GM12878 (cell line): Measurements from ENCODE around the gene GAK. TPM values are rescaled to one million over a fixed set of nuclear protein-coding genes. Genes with fewer than 3 reads are reported as not detected.

Source experiments
- ATAC-seq: fragments of 200-7000 bp; cut with Tn5 transposase; 3 replicates; pipeline ENCODE4 v1.9.1; 2020; ENCODE audit warnings: mild to moderate bottlenecking, moderate library complexity
- BruUV-seq: library from RNA; stranded (reverse); fragments of 400-500 nt; replicated peaks from 2 replicates; lab custom pipeline; 2021; lab: Mats Ljungman, UMichigan
- CTCF ChIA-PET: fragments of 300-600 bp; sonication (Branson Sonifier 250); formaldehyde crosslinking; extraction: SDS; loops from one replicate; lab custom pipeline; 2021; ENCODE audit warnings: inconsistent platforms; lab: Yijun Ruan, JAX
- POLR2A ChIA-PET: fragments of 350-600 bp; formaldehyde crosslinking; extraction: SDS; loops from one replicate; lab custom pipeline; 2021; ENCODE audit warnings: inconsistent platforms; lab: Charles Lee
- RAD21 ChIA-PET: fragments of 300-600 bp; sonication (Branson Sonifier 250); formaldehyde crosslinking; loops from one replicate; lab custom pipeline; 2023; ENCODE audit warnings: antibody characterized with exemption; ENCODE audit not compliant: unreplicated experiment; lab: Charles Lee
- SMC1A ChIA-PET: fragments of 300-600 bp; sonication (Branson Sonifier 250); formaldehyde crosslinking; loops from one replicate; lab custom pipeline; 2023; ENCODE audit not compliant: unreplicated experiment, uncharacterized antibody; lab: Charles Lee
- DNase-seq: peaks from one replicate; pipeline ENCODE4 v3.0.0-alpha.2; 2011; ENCODE audit warnings: low read depth, low spot score
- FAIRE-seq: peaks from 3 replicates; lab custom pipeline; 2011; peaks lifted over from hg19 to GRCh38; lab: Jason Lieb, UNC
- H2AFZ ChIP-seq: 2 replicates; pipeline ENCODE4 v1.6.0; 2011; ENCODE audit warnings: low read depth, low read length, control low read depth; ENCODE audit not compliant: control insufficient read depth
- H3K27ac ChIP-seq: 2 replicates; pipeline ENCODE4 v1.5.1; 2011; ENCODE audit warnings: control low read depth; ENCODE audit not compliant: control insufficient read depth, insufficient read depth
- H3K27me3 ChIP-seq, 2 experiments: replicated peaks in 1 of 2; 2 replicates each; pipeline versions ENCODE4 v1.6.0 to v1.6.1; 2011; ENCODE audit warnings: low read length in 1 of 2; ENCODE audit not compliant: control insufficient read depth in 2 of 2, insufficient read depth in 2 of 2
- H3K36me3 ChIP-seq, 2 experiments: 2 replicates each; pipeline ENCODE4 v1.5.1; 2011; ENCODE audit warnings: low read length in 1 of 2; ENCODE audit not compliant: control insufficient read depth in 2 of 2, insufficient read depth in 2 of 2
- H3K4me1 ChIP-seq: 2 replicates; pipeline ENCODE4 v1.6.1; 2011; ENCODE audit warnings: mild to moderate bottlenecking, low read length, moderate library complexity, mixed read lengths; ENCODE audit not compliant: control insufficient read depth, insufficient read depth
- H3K4me2 ChIP-seq: 2 replicates; pipeline ENCODE4 v1.6.0; 2011; ENCODE audit warnings: control low read depth; ENCODE audit not compliant: control insufficient read depth, insufficient read depth
- H3K4me3 ChIP-seq: fragments of 200-600 bp; sonication (generic); 2 replicates; pipeline ENCODE4 v1.5.1; 2016
- H3K79me2 ChIP-seq: 2 replicates; pipeline ENCODE4 v1.6.0; 2011; ENCODE audit warnings: low read length; ENCODE audit not compliant: control insufficient read depth, insufficient read depth
- H3K9ac ChIP-seq: 2 replicates; pipeline ENCODE4 v1.8.0; 2011; ENCODE audit warnings: low read length, control low read depth, mixed read lengths; ENCODE audit not compliant: control insufficient read depth, insufficient read depth
- H3K9me3 ChIP-seq: replicated peaks from 3 replicates; pipeline ENCODE4 v1.5.1; 2011; ENCODE audit warnings: mild to moderate bottlenecking, low read length; ENCODE audit not compliant: control insufficient read depth, insufficient read depth
- H4K20me1 ChIP-seq: 2 replicates; pipeline ENCODE4 v1.6.0; 2011; ENCODE audit not compliant: control insufficient read depth, insufficient read depth
- BHLHE40 ChIP-seq, 2 experiments: fragments of 450-650 bp in 1 of 2; IDR thresholded peaks; 2 replicates each; pipeline ENCODE4 v1.6.1; 2011 to 2017; ENCODE audit warnings: low read depth in 2 of 2, borderline replicate concordance in 1 of 2, improper control_type of control experiment in 1 of 2, low read length in 1 of 2, mild to moderate bottlenecking in 1 of 2
- EED ChIP-seq: sonication (generic); IDR thresholded peaks from 2 replicates; pipeline ENCODE4 v1.6.1; 2016; ENCODE audit warnings: antibody characterized with exemption, low read depth
- IKZF1 ChIP-seq: fragments of 450-650 bp; conservative IDR thresholded peaks from 2 replicates; pipeline ENCODE4 v1.6.1; 2017; ENCODE audit warnings: antibody characterized with exemption, mild to moderate bottlenecking
- KDM1A ChIP-seq: fragments of 200-600 bp; sonication (generic); IDR thresholded peaks from 2 replicates; pipeline ENCODE4 v1.6.1; 2016; ENCODE audit warnings: borderline replicate concordance
- MXI1 ChIP-seq: fragments of 150-350 bp; IDR thresholded peaks from 2 replicates; pipeline ENCODE4 v1.6.1; 2011; ENCODE audit warnings: low read depth, mild to moderate bottlenecking, inconsistent platforms, low read length, improper control_type of control experiment
- POLR2A ChIP-seq: IDR thresholded peaks from 2 replicates; pipeline ENCODE4 v1.6.1; 2011; ENCODE audit warnings: low read depth, mild to moderate bottlenecking, low read length
- RUNX3 ChIP-seq: IDR thresholded peaks from 2 replicates; pipeline ENCODE4 v1.6.1; 2012; ENCODE audit warnings: low read length, inconsistent platforms
- SMARCA5 ChIP-seq: fragments of 450-650 bp; IDR thresholded peaks from 2 replicates; pipeline ENCODE4 v1.6.1; 2017; ENCODE audit warnings: mild to moderate bottlenecking
- SPI1 ChIP-seq: IDR thresholded peaks from 2 replicates; pipeline ENCODE4 v1.6.1; 2011; ENCODE audit warnings: low read depth, mild to moderate bottlenecking, low read length, moderate library complexity, borderline replicate concordance; ENCODE audit not compliant: insufficient read depth
- STAT1 ChIP-seq: fragments of 450-650 bp; conservative IDR thresholded peaks from 2 replicates; pipeline ENCODE4 v1.6.1; 2014; ENCODE audit warnings: antibody characterized with exemption, mild to moderate bottlenecking
- TCF7 ChIP-seq: IDR thresholded peaks from 2 replicates; pipeline ENCODE4 v1.6.1; 2014; ENCODE audit warnings: antibody characterized with exemption, borderline replicate concordance
- YY1 ChIP-seq: IDR thresholded peaks from 2 replicates; pipeline ENCODE4 v1.6.1; 2011; ENCODE audit warnings: low read depth, mild to moderate bottlenecking, low read length
- ZNF24 ChIP-seq: fragments of 450-650 bp; IDR thresholded peaks from 2 replicates; pipeline ENCODE4 v1.6.1; 2017; ENCODE audit warnings: antibody characterized with exemption, mild to moderate bottlenecking
- WGBS: methylation state at CpG from one replicate; pipeline ENCODE4 v1.1.6; 2016; ENCODE audit warnings: low lambda C conversion rate; ENCODE audit not compliant: insufficient replicate concordance, insufficient coverage; ENCODE audit errors: missing lambda C conversion rate; 5-methylcytosine and 5-hydroxymethylcytosine counted together
- in situ Hi-C: fragments of 300-500 bp; cut with MboI; formaldehyde crosslinking; loops from 9 replicates; pipeline ENCODE4 v1.14.3; 2018; ENCODE audit warnings: mixed read lengths
- intact Hi-C: fragments of 100-400 bp; cut with micrococcal nuclease; formaldehyde crosslinking; loops from one replicate; pipeline ENCODE4 v1.14.2; 2022; ENCODE audit not compliant: unreplicated experiment
- polyA plus RNA-seq, 11 experiments: library from polyadenylated mRNA; depleted of rRNA in 4 of 11; unstranded in 6 of 11; stranded (reverse) in 5 of 11; fragments of >200 nt; fragmentation: Nextera tagmentation in 4 of 11; fragmentation: Illumina TruSeq in 1 of 11; extraction: Ambion mirVana in 4 of 11; extraction: Trizol in 1 of 11; gene quantifications; 1 replicate in 1 of 11; 2 replicates in 10 of 11; pipeline versions ENCODE4 v1.2.1 to v1.2.3, GENCODE V29; 2011 to 2016; ENCODE audit warnings: inconsistent platforms in 2 of 11, missing spikeins in 2 of 11, low read depth in 1 of 11
- total RNA-seq, 4 experiments: library from RNA; depleted of rRNA in 3 of 4; stranded (reverse); fragments of >200 nt in 3 of 4; fragmentation: Illumina TruSeq in 1 of 4; extraction: Trizol in 1 of 4; gene quantifications; 2 replicates each; pipeline versions ENCODE4 v1.2.1 to v1.2.3, GENCODE V29; 2013 to 2021
- TF ChIP-seq, protein P1 (sequence below): fragments of 450-650 bp; IDR thresholded peaks from 2 replicates; pipeline ENCODE4 v1.6.1; 2017; ENCODE audit warnings: borderline replicate concordance
- TF ChIP-seq, protein P2 (sequence below): IDR thresholded peaks from 2 replicates; pipeline ENCODE4 v1.6.1; 2011; ENCODE audit warnings: borderline replicate concordance, low read depth, mild to moderate bottlenecking, moderate library complexity, low read length; ENCODE audit not compliant: insufficient read depth, poor library complexity, severe bottlenecking

GAK gene
- total and polyA plus RNA-seq, 10 of the 15 experiments (the other 5 are each of a cell fraction or from before 2014, with no cell fraction given): 0.82 to 127 (median 53.8) TPM

- BruUV-seq: no TSS peak
- SMC1A ChIA-PET: no interaction called here
- in situ Hi-C loops: no loop called here
These were observed 52.4 kb downstream of the GAK start for GRCh38 chr4:879729-880077.

More at GRCh38 chr4:879729-880077, 52.4 kb downstream of the GAK start:
- 17% methylated on average over 12 of the region's 12 CpGs for WGBS
- Histone ChIP-seq H2AFZ (no peak overlapping the region), H3K36me3 (peaks cover 12 to 23% of the 10 kb centered on the region in 2 experiments), H3K79me2 (no peaks in the 10 kb centered on the region), H3K4me1 (peaks cover 13% of the 10 kb centered on the region), H3K9me3 (no peaks in the 10 kb centered on the region), H3K4me3 (no peak overlapping the region), H3K27me3 (no peaks in the 10 kb centered on the region), H4K20me1 (no peaks in the 10 kb centered on the region), H3K4me2 (peak overlapping the region; percentile 54), H3K27ac (peak overlapping the region; percentile 53), H3K9ac (0 out of 2 replicates have a peak overlapping the region, but pooled peaks have one; percentile 9)
- ATAC-seq: peak; percentile 79
- CTCF ChIA-PET: no interaction called here
- POLR2A ChIA-PET: no interaction called here
- TF ChIP-seq RUNX3 (peak; percentile 54), MXI1 (no peak), POLR2A (peak; percentile 36; the same call in 1 of the 2 replicates), BHLHE40 (IDR thresholded peaks at IDR 0.05; ENCODE audit: borderline replicate concordance in 1 of 2, low read depth in 2 of 2, low read length in 1 of 2) (no peak), ZNF24 (no peak), SPI1 (0 out of 2 replicates have a peak, but pooled peaks have one; percentile 45), TCF7 (no peak), EED (peak; percentile 84), IKZF1 (peak; percentile 66; the same call in 1 of the 2 replicates), STAT1 (no peak), SMARCA5 (no peak), KDM1A (no peak), YY1 (0 out of 2 replicates have a peak, but pooled peaks have one; percentile 23)
- TF ChIP-seq, protein P1, sequence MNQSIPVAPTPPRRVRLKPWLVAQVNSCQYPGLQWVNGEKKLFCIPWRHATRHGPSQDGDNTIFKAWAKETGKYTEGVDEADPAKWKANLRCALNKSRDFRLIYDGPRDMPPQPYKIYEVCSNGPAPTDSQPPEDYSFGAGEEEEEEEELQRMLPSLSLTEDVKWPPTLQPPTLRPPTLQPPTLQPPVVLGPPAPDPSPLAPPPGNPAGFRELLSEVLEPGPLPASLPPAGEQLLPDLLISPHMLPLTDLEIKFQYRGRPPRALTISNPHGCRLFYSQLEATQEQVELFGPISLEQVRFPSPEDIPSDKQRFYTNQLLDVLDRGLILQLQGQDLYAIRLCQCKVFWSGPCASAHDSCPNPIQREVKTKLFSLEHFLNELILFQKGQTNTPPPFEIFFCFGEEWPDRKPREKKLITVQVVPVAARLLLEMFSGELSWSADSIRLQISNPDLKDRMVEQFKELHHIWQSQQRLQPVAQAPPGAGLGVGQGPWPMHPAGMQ: no peak
- TF ChIP-seq, protein P2, sequence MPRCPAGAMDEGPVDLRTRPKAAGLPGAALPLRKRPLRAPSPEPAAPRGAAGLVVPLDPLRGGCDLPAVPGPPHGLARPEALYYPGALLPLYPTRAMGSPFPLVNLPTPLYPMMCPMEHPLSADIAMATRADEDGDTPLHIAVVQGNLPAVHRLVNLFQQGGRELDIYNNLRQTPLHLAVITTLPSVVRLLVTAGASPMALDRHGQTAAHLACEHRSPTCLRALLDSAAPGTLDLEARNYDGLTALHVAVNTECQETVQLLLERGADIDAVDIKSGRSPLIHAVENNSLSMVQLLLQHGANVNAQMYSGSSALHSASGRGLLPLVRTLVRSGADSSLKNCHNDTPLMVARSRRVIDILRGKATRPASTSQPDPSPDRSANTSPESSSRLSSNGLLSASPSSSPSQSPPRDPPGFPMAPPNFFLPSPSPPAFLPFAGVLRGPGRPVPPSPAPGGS: peak; percentile 15
- no peak for FAIRE-seq
- RAD21 ChIA-PET: interaction anchor here (0.7 to 1.3 kb wide), 2 partner anchors 18 to 105 kb away, joined by 3 to 4 read pairs; no protein-coding TSS in a partner anchor
- DNase-seq: peak; percentile 35
- intact Hi-C loops: no loop called here
